Measurements from ENCODE around the gene ITSN1.

GRCh38 chr21:33797565-33797964 lies 155.3 kb downstream of the ITSN1 start:
- TF ChIP-seq EZH2 (IDR thresholded peaks at IDR 0.05; ENCODE audit: insufficient read depth, poor library complexity, severe bottlenecking) (no peak), EZH2phosphoT487 (IDR thresholded peaks at IDR 0.05; ENCODE audit: insufficient read depth, low read depth) (no peak)
